ENCODE results near the gene SPINK14.

SPINK14 gene

GRCh38 chr5:148168246-148168645 lies at the start of gene SPINK14:
SPINK14 (plus strand) TSS chr5:148168546; CDS start chr5:148169733, 1,187 bp downstream.
- no peak for DNase-seq (ENCODE audit: low read depth, low spot score)

GRCh38 chr5:148120317-148120716 lies 48.0 kb upstream of the SPINK14 start:
- DNase-seq (ENCODE audit: low read depth, low spot score) = no peak

- no peak for DNase-seq (ENCODE audit: low read depth, low spot score)
These were observed 42.7 kb upstream of the SPINK14 start for GRCh38 chr5:148125641-148126040.

GRCh38 chr5:148135091-148136048 lies 33.0 kb upstream of the SPINK14 start:
- DNase-seq (ENCODE audit: low read depth, low spot score) = no peak

- no peak for DNase-seq (ENCODE audit: low read depth, low spot score)
These were observed 27.5 kb upstream of the SPINK14 start for GRCh38 chr5:148140846-148141245.

GRCh38 chr5:148141645-148142044 lies 26.7 kb upstream of the SPINK14 start:
- DNase-seq (ENCODE audit: low read depth, low spot score) = no peak

- no peak for DNase-seq (ENCODE audit: low read depth, low spot score)
These were observed 22.4 kb upstream of the SPINK14 start for GRCh38 chr5:148145916-148146315.

GRCh38 chr5:148146487-148146886 lies 21.9 kb upstream of the SPINK14 start:
- DNase-seq (ENCODE audit: low read depth, low spot score) = no peak

GRCh38 chr5:148147415-148147814 lies 20.9 kb upstream of the SPINK14 start:
- DNase-seq (ENCODE audit: low read depth, low spot score) = no peak

GRCh38 chr5:148151872-148152271 lies 16.5 kb upstream of the SPINK14 start:
- no peak for DNase-seq (ENCODE audit: low read depth, low spot score)

GRCh38 chr5:148152781-148153180 lies 15.6 kb upstream of the SPINK14 start:
- DNase-seq (ENCODE audit: low read depth, low spot score) = no peak

GRCh38 chr5:148156609-148157008 lies 11.7 kb upstream of the SPINK14 start:
- DNase-seq (ENCODE audit: low read depth, low spot score) = no peak

- no peak for DNase-seq (ENCODE audit: low read depth, low spot score)
These were observed 6.3 kb upstream of the SPINK14 start for GRCh38 chr5:148162038-148162437.

GRCh38 chr5:148163345-148163744 lies 5.0 kb upstream of the SPINK14 start:
- no peak for DNase-seq (ENCODE audit: low read depth, low spot score)

- no peak for DNase-seq (ENCODE audit: low read depth, low spot score)
These were observed 1.6 kb upstream of the SPINK14 start for GRCh38 chr5:148166550-148167283.

- no peak for DNase-seq (ENCODE audit: low read depth, low spot score)
These were observed 4.0 kb downstream of the SPINK14 start for GRCh38 chr5:148172377-148172776.

- no peak for DNase-seq (ENCODE audit: low read depth, low spot score)
These were observed 8.1 kb downstream of the SPINK14 start for GRCh38 chr5:148176480-148176879.

- no peak for DNase-seq (ENCODE audit: low read depth, low spot score)
These were observed 8.9 kb downstream of the SPINK14 start for GRCh38 chr5:148177207-148177606.

GRCh38 chr5:148179234-148179824 lies 11.0 kb downstream of the SPINK14 start:
- DNase-seq (ENCODE audit: low read depth, low spot score) = no peak

GRCh38 chr5:148186248-148187003 lies 18.1 kb downstream of the SPINK14 start:
- DNase-seq (ENCODE audit: low read depth, low spot score) = no peak

GRCh38 chr5:148191010-148191409 lies 22.7 kb downstream of the SPINK14 start:
- no peak for DNase-seq (ENCODE audit: low read depth, low spot score)
